GM19324 (cell line): ENCODE data around the gene CGN.

ENCODE experiments used
- ATAC-seq: cut with Tn5 transposase; IDR thresholded peaks from one replicate; pipeline ENCODE4 v1.9.1; 2021; ENCODE audit warnings: mild to moderate bottlenecking, moderate library complexity; ENCODE audit not compliant: unreplicated experiment, low FRiP score

Gene CGN

DNA sequence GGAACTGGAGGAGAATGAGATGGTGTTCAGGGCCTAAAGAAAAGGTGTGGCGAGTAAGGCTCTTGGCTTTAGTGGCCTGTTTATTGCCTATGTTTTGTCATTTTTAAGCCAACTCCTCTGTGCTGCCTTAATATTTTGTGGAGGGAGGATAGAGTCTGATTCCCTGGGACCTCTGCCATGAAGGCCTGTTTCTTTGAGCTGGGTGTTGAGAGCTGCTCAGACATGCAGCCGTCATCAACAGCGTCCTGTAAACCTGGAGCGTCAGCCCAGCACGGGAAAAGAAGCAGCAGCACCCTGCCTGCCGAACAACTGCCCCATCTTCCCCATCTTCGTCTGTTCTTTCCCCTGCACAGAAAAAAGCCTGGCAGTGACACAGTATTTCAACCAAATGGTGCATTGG, 73.6 kb downstream of the CGN start:
- no peak for ATAC-seq

DNA sequence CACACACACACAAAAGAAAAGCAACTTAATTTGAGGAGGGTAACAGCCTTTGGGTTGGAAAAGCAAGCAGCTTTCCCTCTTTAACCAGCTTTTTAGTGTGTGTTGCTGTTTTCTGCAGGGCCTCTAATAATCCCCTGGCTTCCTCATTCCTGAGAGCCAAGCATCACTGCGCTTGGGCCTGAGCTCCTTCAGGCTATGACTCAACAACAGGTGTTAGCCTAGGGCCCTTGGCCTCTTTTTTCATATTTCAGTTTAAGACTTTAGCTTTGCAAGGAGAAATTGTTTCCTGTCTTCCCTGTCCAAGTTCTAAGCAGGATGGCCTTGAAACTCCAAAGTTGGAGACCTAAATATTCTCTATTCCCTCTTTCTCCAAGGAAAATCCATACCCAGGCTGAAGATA, 74.4 kb downstream of the CGN start:
- no peak for ATAC-seq
